Measurements from ENCODE around the gene ZNF296. TPM values are rescaled to one million over a fixed set of nuclear protein-coding genes. Genes with fewer than 3 reads are reported as not detected.

The ZNF296 gene
- total and polyA plus RNA-seq, 2 of the 13 experiments (the other 11 are each of a cell fraction or from before 2014, with no cell fraction given) = 0.26 to 0.62 TPM

- peak overlapping the region; percentile 51 for H2AFZ ChIP-seq (ENCODE audit: low read length)
- POLR2A ChIA-PET = interaction anchor here (0.7 to 3.1 kb wide), 4 partner anchors 15 to 27 kb away, joined by 3 to 10 read pairs (median 6); partner anchors contain the start of gene PPP1R37
- WGBS (ENCODE audit: low lambda C conversion rate) = 50% methylated on average over 14 of the region's 15 CpGs
These were observed 813 bp upstream of the ZNF296 start for GRCh38 chr19:45076851-45077730.

More at GRCh38 chr19:45076851-45077730, 813 bp upstream of the ZNF296 start:
- Histone ChIP-seq H3K4me3 (replicated peaks in 1 of 3; ENCODE audit: insufficient read depth in 1 of 3, low read depth in 2 of 3, low read length in 3 of 3) (peak overlapping the region; percentile 58 to 88 (median 82)), H3K27me3 (ENCODE audit: control insufficient read depth in 1 of 2, insufficient read depth in 2 of 2, low read length in 2 of 2) (no peaks in the 10 kb centered on the region; a peak in 1 of 5 replicates), H3K9me3 (ENCODE audit: low read length) (no peaks in the 10 kb centered on the region), H3K4me1 (ENCODE audit: insufficient read depth, low read length) (peaks cover 51% of the 10 kb centered on the region), H3K4me2 (ENCODE audit: low read depth, low read length) (peak overlapping the region; percentile 84), H3K79me2 (ENCODE audit: insufficient read depth, low read length) (peaks cover 29% of the 10 kb centered on the region), H4K20me1 (ENCODE audit: insufficient read depth, low read length) (no peaks in the 10 kb centered on the region), H3K9ac (ENCODE audit: insufficient read depth, low read depth, low read length) (peak overlapping the region; percentile 67), H3K27ac (ENCODE audit: extremely low read length, insufficient read depth, low read length) (peak overlapping the region; percentile 66), H3K36me3 (replicated peaks in 1 of 2; ENCODE audit: control insufficient read depth in 1 of 2, insufficient read depth in 2 of 2, low read length in 2 of 2) (peaks cover 4 to 5% of the 10 kb centered on the region in 2 experiments; a peak in 4 of 5 replicates)
- intact Hi-C loops (cut with micrococcal nuclease; ENCODE audit: unreplicated experiment) (loop anchor here (5.0 kb wide), 1 partner anchor 50 kb away; no protein-coding TSS in a partner anchor), in situ Hi-C loops (cut with HindIII; ENCODE audit: extremely low pct_ligation_motif_present, low pct_unique_long_range_greater_than_20kb) (no loop called here)
- TF ChIP-seq REL (CRISPR knock-in tag; conservative IDR thresholded peaks at IDR 0.05) (0 out of 2 replicates have a peak, but pooled peaks have one; percentile 55), ZNF724P (CRISPR knock-in tag; IDR thresholded peaks at IDR 0.05; ENCODE audit: borderline replicate concordance) (0 out of 2 replicates have a peak, but pooled peaks have one; percentile 37), SP1 (IDR thresholded peaks at IDR 0.05) (no peak), SP1 (CRISPR knock-in tag; IDR thresholded peaks at IDR 0.05) (no peak), ZNF878 (CRISPR knock-in tag; IDR thresholded peaks at IDR 0.05) (no peak), ZNF292 (CRISPR knock-in tag; IDR thresholded peaks at IDR 0.05; ENCODE audit: borderline replicate concordance, low read depth) (no peak), PRDM10 (CRISPR knock-in tag; IDR thresholded peaks at IDR 0.05; ENCODE audit: low read depth) (no peak), ZBTB38 (CRISPR knock-in tag; IDR thresholded peaks at IDR 0.05) (peak; percentile 56; the same call in 1 of the 2 replicates), ZC3H13 (CRISPR knock-in tag; IDR thresholded peaks at IDR 0.05) (0 out of 2 replicates have a peak, but pooled peaks have one; percentile 28)
- BruUV-seq (replicated peaks) = no TSS peak
- CTCF ChIA-PET (ENCODE audit: low intra/inter-chr PET ratio, low total read pairs) = no interaction called here
- FAIRE-seq = no peak
- no peak for ATAC-seq
- no peak for DNase-seq (ENCODE audit: low spot score)
